Measurements from ENCODE around the gene GSTA2. TPM values are rescaled to one million over a fixed set of nuclear protein-coding genes. Genes with fewer than 3 reads are reported as not detected.

The GSTA2 gene
- total and polyA plus RNA-seq, 2 of the 13 experiments (the other 11 are each of a cell fraction or from before 2014, with no cell fraction given), result 0.75 to 13.7 TPM

GRCh38 chr6:52724406-52725121 is 38.7 kb downstream of the GSTA2 start (continued):
- TF ChIP-seq SPEN (CRISPR knock-in tag; IDR thresholded peaks at IDR 0.05; ENCODE audit: low read depth), result no peak
- no peak for TF ChIP-seq ZNF121 (CRISPR knock-in tag; IDR thresholded peaks at IDR 0.05)
- no peak for TF ChIP-seq PLRG1 (conservative IDR thresholded peaks at IDR 0.05)
- no peak for TF ChIP-seq ZNF552 (CRISPR knock-in tag; IDR thresholded peaks at IDR 0.05; ENCODE audit: borderline replicate concordance)
- TF ChIP-seq CREM (IDR thresholded peaks at IDR 0.05), result 0 out of 2 replicates have a peak, but pooled peaks have one; percentile 15
- no peak for TF ChIP-seq CREM (CRISPR knock-in tag; IDR thresholded peaks at IDR 0.05)
- TF ChIP-seq SAP130 (CRISPR knock-in tag; IDR thresholded peaks at IDR 0.05; ENCODE audit: low read depth), result peak; percentile 69
- no peak for TF ChIP-seq POLR2G (IDR thresholded peaks at IDR 0.05; ENCODE audit: low read depth, low read length)
- peak; percentile 60; the same call in 1 of the 2 replicates for TF ChIP-seq POGZ (CRISPR knock-in tag; IDR thresholded peaks at IDR 0.05)
- TF ChIP-seq PCBP1 (IDR thresholded peaks at IDR 0.05; ENCODE audit: borderline replicate concordance, low read depth, low read length), result no peak
- no peak for TF ChIP-seq ZNF253 (CRISPR knock-in tag; IDR thresholded peaks at IDR 0.05; ENCODE audit: borderline replicate concordance)
- 0 out of 2 replicates have a peak, but pooled peaks have one; percentile 8 for TF ChIP-seq MYC (CRISPR knock-in tag; IDR thresholded peaks at IDR 0.05; ENCODE audit: borderline replicate concordance)
- TF ChIP-seq BHLHE40 (IDR thresholded peaks at IDR 0.05; ENCODE audit: low read length), result no peak
- TF ChIP-seq ZNF512 (CRISPR knock-in tag; IDR thresholded peaks at IDR 0.05), result no peak; the same call in none of the 2 replicates
- no peak for TF ChIP-seq ZNF138 (CRISPR knock-in tag; IDR thresholded peaks at IDR 0.05; ENCODE audit: low read depth)
- no peak for TF ChIP-seq MXI1 (IDR thresholded peaks at IDR 0.05; ENCODE audit: borderline replicate concordance, low read depth, low read length)
- no peak; the same call in 1 of the 2 replicates for TF ChIP-seq BRD4 (CRISPR knock-in tag; IDR thresholded peaks at IDR 0.05)
- peak; percentile 48; the same call in 1 of the 2 replicates for TF ChIP-seq PRDM10 (CRISPR knock-in tag; IDR thresholded peaks at IDR 0.05; ENCODE audit: low read depth)
- no peak; the same call in 1 of the 2 replicates for TF ChIP-seq ZBTB3 (CRISPR knock-in tag; IDR thresholded peaks at IDR 0.05; ENCODE audit: borderline replicate concordance, low read depth)
- no peak for TF ChIP-seq DMTF1 (CRISPR knock-in tag; IDR thresholded peaks at IDR 0.05)
- TF ChIP-seq ISX (CRISPR knock-in tag; conservative IDR thresholded peaks at IDR 0.05), result no peak
- no peak for TF ChIP-seq PHF20 (CRISPR knock-in tag; IDR thresholded peaks at IDR 0.05)
